ENCODE measurements around the gene TRPM3. TPM values are rescaled to one million over a fixed set of nuclear protein-coding genes. Genes with fewer than 3 reads are reported as not detected.
"Not testable (repeated sequence)": the region's sequence is repeated elsewhere in the genome, so short reads cannot be mapped to it uniquely, and the experiment has no call there.

The TRPM3 gene
- total RNA-seq, 3 donors from 2014 or later (not counting 1 experiment from before 2014, with no cell fraction given): not detected

DNA sequence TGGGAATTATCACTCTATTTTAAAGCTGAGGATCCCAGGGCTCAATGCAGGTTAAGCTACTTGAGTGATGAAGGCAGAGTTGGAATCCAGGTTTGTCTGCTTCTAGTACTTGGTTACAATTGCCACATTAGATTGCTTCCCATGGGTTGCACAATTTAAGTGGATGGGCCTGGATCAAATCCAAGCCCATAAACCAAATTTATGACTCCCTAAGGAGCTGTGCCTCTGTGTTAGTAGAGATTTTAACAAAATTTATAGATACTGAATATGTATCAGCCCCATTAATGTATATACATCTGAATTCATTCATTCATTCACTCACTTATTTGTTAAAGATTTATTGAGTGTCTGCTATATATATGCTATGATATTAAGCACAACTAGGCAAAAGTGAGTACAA is 374.7 kb downstream of the TRPM3 start:
- peaks cover 4 to 7% of the 10 kb centered on the region in 2 donors for H3K27me3 Mint-ChIP-seq (ENCODE audit: low read depth in 2 of 2)
- peaks cover 3% of the 10 kb centered on the region in 2 donors for H3K9me3 Mint-ChIP-seq
- intact Hi-C loops (cut with micrococcal nuclease): no loop called here

DNA sequence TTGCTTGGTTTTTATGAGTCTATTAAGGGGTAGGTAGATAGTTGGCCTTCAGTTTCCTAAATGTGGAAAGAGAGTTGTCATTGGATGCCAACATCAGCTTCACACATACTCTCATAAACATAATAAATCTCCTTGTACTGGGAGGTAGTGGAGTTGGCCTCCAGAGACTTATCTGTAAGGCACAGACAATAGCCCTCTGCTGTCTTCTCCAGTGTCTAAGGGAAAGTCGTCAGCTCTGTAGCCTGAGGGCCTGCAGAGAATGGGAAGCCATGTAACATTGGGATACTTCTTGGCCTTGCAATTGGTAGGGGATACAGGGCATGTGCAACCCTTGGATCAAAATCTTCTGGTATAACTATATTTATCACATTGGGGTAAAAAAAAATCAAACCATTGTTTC is 375.1 kb downstream of the TRPM3 start:
- peaks cover under 1 to 7% of the 10 kb centered on the region in 2 donors for H3K27me3 Mint-ChIP-seq (ENCODE audit: low read depth in 2 of 2)
- H3K9me3 Mint-ChIP-seq: peaks cover 3% of the 10 kb centered on the region in 2 donors
- DNase-seq (no peak), ATAC-seq (no peak)
- no peaks in the 10 kb centered on the region for H3K4me1 Mint-ChIP-seq
- H3K4me3 Mint-ChIP-seq: no peak overlapping the region
- no peaks in the 10 kb centered on the region for H3K27me3 ChIP-seq (ENCODE audit: control insufficient read depth, insufficient read depth, low read length)
- intact Hi-C loops (cut with micrococcal nuclease): no loop called here
- H3K36me3 Mint-ChIP-seq: no peaks in the 10 kb centered on the region
- no peak overlapping the region for H3K27ac ChIP-seq (ENCODE audit: low read length)
- no peak for TF ChIP-seq CTCF (IDR thresholded peaks at IDR 0.05)
- WGBS (ENCODE audit: insufficient coverage): 50% methylated on average over 1 of the region's 1 CpG
- no peak overlapping the region for H3K27ac Mint-ChIP-seq
- H3K4me3 ChIP-seq (ENCODE audit: low read length): no peak overlapping the region
- no peaks in the 10 kb centered on the region for H3K4me1 ChIP-seq (ENCODE audit: control insufficient read depth, insufficient read depth, low read length)
- H3K9me3 ChIP-seq (ENCODE audit: control insufficient read depth, insufficient read depth, low read length): no peaks in the 10 kb centered on the region
- H3K36me3 ChIP-seq (ENCODE audit: control insufficient read depth, insufficient read depth, low read length): no peaks in the 10 kb centered on the region

More for the DNA sequence above, 374.7 kb downstream of the TRPM3 start:
- H3K27ac ChIP-seq (ENCODE audit: low read length): no peak overlapping the region
- no peaks in the 10 kb centered on the region for H3K36me3 ChIP-seq (ENCODE audit: control insufficient read depth, insufficient read depth, low read length)
- no peak overlapping the region for H3K4me3 ChIP-seq (ENCODE audit: low read length)
- H3K27me3 ChIP-seq (ENCODE audit: control insufficient read depth, insufficient read depth, low read length): no peaks in the 10 kb centered on the region
- no peaks in the 10 kb centered on the region for H3K36me3 Mint-ChIP-seq
- ATAC-seq: no peak
- no peak for DNase-seq
- no peak overlapping the region for H3K27ac Mint-ChIP-seq
- no peaks in the 10 kb centered on the region for H3K4me1 ChIP-seq (ENCODE audit: control insufficient read depth, insufficient read depth, low read length)
- no peaks in the 10 kb centered on the region for H3K9me3 ChIP-seq (ENCODE audit: control insufficient read depth, insufficient read depth, low read length)
- no peaks in the 10 kb centered on the region for H3K4me1 Mint-ChIP-seq
- H3K4me3 Mint-ChIP-seq: no peak overlapping the region
- no peak for TF ChIP-seq CTCF (IDR thresholded peaks at IDR 0.05)

- H3K9me3 ChIP-seq (ENCODE audit: control insufficient read depth, insufficient read depth, low read length); H3K27me3 Mint-ChIP-seq (ENCODE audit: low read depth in 2 of 2); H3K27me3 ChIP-seq (ENCODE audit: control insufficient read depth, insufficient read depth, low read length); ATAC-seq; H3K4me1 ChIP-seq (ENCODE audit: control insufficient read depth, insufficient read depth, low read length); H3K27ac Mint-ChIP-seq; H3K4me3 ChIP-seq (ENCODE audit: low read length); intact Hi-C loops (cut with micrococcal nuclease); H3K9me3 Mint-ChIP-seq; H3K36me3 Mint-ChIP-seq; H3K4me1 Mint-ChIP-seq; H3K4me3 Mint-ChIP-seq; H3K27ac ChIP-seq (ENCODE audit: low read length); DNase-seq; H3K36me3 ChIP-seq (ENCODE audit: control insufficient read depth, insufficient read depth, low read length): not testable (repeated sequence)
- WGBS (ENCODE audit: insufficient coverage): no CpG with 5 or more reads among the region's 1 CpG
Measured at GRCh38 chr9:70724794-70725193, 396.6 kb downstream of the TRPM3 start.

DNA sequence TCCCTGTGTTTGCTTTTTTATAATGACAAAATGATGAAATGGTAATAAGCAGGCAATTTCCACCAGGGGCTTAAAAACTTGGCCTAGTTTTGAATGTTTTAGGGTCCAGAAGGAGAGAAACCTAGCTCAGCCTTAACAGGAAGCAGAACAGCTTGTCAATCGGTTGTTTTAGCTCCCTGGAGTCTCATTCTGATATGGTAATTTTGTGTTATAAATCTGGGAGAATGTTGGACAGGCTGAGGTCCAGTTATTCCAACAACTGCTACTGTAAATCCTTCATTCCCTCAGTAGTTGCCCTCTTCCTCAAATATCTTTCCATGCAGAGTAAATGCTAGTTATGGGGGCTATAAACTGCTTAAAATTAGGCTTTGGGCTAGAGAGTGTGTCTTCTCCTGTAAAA is 397.4 kb downstream of the TRPM3 start:
- H3K4me3 ChIP-seq (ENCODE audit: low read length); H3K4me3 Mint-ChIP-seq; H3K4me1 ChIP-seq (ENCODE audit: control insufficient read depth, insufficient read depth, low read length); H3K36me3 ChIP-seq (ENCODE audit: control insufficient read depth, insufficient read depth, low read length); H3K36me3 Mint-ChIP-seq; H3K27ac Mint-ChIP-seq; DNase-seq; intact Hi-C loops (cut with micrococcal nuclease); H3K4me1 Mint-ChIP-seq; H3K27me3 Mint-ChIP-seq (ENCODE audit: low read depth in 2 of 2); H3K27ac ChIP-seq (ENCODE audit: low read length); H3K9me3 Mint-ChIP-seq; H3K27me3 ChIP-seq (ENCODE audit: control insufficient read depth, insufficient read depth, low read length); ATAC-seq; H3K9me3 ChIP-seq (ENCODE audit: control insufficient read depth, insufficient read depth, low read length): not testable (repeated sequence)
- no CpG with 5 or more reads among the region's 1 CpG for WGBS (ENCODE audit: insufficient coverage)

DNA sequence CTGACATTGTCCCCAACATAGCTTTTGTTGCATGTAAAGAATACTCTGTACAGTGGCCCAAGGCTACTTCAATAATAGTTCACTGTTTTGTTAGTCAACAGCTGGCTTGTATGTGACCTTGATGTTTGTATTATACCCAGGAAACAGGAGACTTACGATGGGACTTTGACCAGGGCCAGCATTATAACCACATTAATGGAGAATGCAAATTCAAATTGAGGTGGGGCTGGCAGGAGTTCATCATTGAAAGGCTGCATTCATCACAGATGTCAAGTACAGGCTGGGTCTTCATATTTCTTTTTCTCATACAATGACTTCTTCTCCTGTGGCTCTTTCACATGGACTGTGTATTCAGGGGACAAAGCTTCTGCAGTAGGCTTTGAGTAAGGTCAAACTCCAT is 414.6 kb downstream of the TRPM3 start:
- intact Hi-C loops (cut with micrococcal nuclease): not testable (repeated sequence)

More for the DNA sequence above, 414.6 kb downstream of the TRPM3 start:
- H3K27me3 Mint-ChIP-seq (ENCODE audit: low read depth in 2 of 2); H3K4me1 ChIP-seq (ENCODE audit: control insufficient read depth, insufficient read depth, low read length); H3K36me3 ChIP-seq (ENCODE audit: control insufficient read depth, insufficient read depth, low read length); H3K4me3 ChIP-seq (ENCODE audit: low read length); H3K27me3 ChIP-seq (ENCODE audit: control insufficient read depth, insufficient read depth, low read length); H3K4me1 Mint-ChIP-seq; H3K27ac ChIP-seq (ENCODE audit: low read length); ATAC-seq; H3K36me3 Mint-ChIP-seq; H3K27ac Mint-ChIP-seq; H3K9me3 Mint-ChIP-seq; H3K9me3 ChIP-seq (ENCODE audit: control insufficient read depth, insufficient read depth, low read length); H3K4me3 Mint-ChIP-seq; DNase-seq: not testable (repeated sequence)
- WGBS (ENCODE audit: insufficient coverage): no CpG with 5 or more reads among the region's 1 CpG
